Activated T-helper 17 cell treated with anti-CD3 and anti-CD28 coated beads, Interleukin-2, amount 50 U/mL, for 72 hours (primary cell): ENCODE results near the gene RRP7A. TPM values are rescaled to one million over a fixed set of nuclear protein-coding genes. Genes with fewer than 3 reads are reported as not detected.

Experiments used
- total RNA-seq, 2 donors: library from RNA; stranded (reverse); gene quantifications; one replicate each; pipeline ENCODE4 v1.2.3, GENCODE V29; 2022

The RRP7A gene
- total RNA-seq, 2 donors from 2014 or later = 37.6 to 83.4 TPM

Other genes with a start within 250 kb of the RRP7A start
- 10 to 100 TPM; 61.2 to 72.5 TPM for gene TCF20, start 249.1 kb downstream of the RRP7A start, total RNA-seq
- gene NFAM1, start 87.4 kb downstream of the RRP7A start, total RNA-seq = under 1 TPM; 0.15 to 0.40 TPM
- 1 to 10 TPM in 1 of 2 donors, under 1 TPM in 1; 0.48 to 1.2 TPM for gene SERHL2, start 34.2 kb upstream of the RRP7A start, total RNA-seq
- gene POLDIP3, start 95.1 kb upstream of the RRP7A start, total RNA-seq = 10 to 100 TPM; 70.0 to 72.4 TPM
- gene ATP5MGL, start 120.8 kb upstream of the RRP7A start, total RNA-seq = 1 to 10 TPM in 1 of 2 donors, under 1 TPM in 1; 0.45 to 1.1 TPM
- 10 to 100 TPM; 55.5 to 86.1 TPM for gene CYB5R3, start 129.6 kb upstream of the RRP7A start, total RNA-seq
- under 1 TPM in 1 of 2 donors, not detected in 1; 0.19 TPM for gene A4GALT, start 201.1 kb upstream of the RRP7A start, total RNA-seq